ENCODE results near the gene KRTAP10-10. TPM values are rescaled to one million over a fixed set of nuclear protein-coding genes. Genes with fewer than 3 reads are reported as not detected.

Gene KRTAP10-10
- total and polyA plus RNA-seq, 9 of the 15 experiments (the other 6 are each of a cell fraction or from before 2014, with no cell fraction given): not detected

DNA sequence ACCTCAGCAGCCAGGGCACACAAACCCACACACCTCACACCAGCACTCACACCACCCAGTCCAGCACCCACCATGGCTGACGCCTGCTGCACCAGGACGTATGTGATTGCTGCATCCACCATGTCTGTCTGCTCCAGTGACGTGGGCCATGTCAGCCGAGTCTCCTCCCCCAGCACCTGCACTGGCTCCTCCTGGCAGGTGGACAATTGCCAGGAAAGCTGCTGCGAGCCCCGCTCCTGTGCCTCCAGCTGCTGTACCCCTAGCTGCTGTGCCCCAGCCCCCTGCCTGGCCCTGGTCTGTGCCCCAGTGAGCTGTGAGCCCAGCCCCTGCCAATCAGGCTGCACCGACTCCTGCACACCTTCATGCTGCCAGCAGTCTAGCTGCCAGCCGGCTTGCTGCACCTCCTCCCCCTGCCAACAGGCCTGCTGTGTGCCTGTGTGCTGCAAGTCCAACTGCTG lies 25.1 kb upstream of the KRTAP10-10 start, which contains the start of gene KRTAP10-8 (continued):
- TF ChIP-seq, protein P1, sequence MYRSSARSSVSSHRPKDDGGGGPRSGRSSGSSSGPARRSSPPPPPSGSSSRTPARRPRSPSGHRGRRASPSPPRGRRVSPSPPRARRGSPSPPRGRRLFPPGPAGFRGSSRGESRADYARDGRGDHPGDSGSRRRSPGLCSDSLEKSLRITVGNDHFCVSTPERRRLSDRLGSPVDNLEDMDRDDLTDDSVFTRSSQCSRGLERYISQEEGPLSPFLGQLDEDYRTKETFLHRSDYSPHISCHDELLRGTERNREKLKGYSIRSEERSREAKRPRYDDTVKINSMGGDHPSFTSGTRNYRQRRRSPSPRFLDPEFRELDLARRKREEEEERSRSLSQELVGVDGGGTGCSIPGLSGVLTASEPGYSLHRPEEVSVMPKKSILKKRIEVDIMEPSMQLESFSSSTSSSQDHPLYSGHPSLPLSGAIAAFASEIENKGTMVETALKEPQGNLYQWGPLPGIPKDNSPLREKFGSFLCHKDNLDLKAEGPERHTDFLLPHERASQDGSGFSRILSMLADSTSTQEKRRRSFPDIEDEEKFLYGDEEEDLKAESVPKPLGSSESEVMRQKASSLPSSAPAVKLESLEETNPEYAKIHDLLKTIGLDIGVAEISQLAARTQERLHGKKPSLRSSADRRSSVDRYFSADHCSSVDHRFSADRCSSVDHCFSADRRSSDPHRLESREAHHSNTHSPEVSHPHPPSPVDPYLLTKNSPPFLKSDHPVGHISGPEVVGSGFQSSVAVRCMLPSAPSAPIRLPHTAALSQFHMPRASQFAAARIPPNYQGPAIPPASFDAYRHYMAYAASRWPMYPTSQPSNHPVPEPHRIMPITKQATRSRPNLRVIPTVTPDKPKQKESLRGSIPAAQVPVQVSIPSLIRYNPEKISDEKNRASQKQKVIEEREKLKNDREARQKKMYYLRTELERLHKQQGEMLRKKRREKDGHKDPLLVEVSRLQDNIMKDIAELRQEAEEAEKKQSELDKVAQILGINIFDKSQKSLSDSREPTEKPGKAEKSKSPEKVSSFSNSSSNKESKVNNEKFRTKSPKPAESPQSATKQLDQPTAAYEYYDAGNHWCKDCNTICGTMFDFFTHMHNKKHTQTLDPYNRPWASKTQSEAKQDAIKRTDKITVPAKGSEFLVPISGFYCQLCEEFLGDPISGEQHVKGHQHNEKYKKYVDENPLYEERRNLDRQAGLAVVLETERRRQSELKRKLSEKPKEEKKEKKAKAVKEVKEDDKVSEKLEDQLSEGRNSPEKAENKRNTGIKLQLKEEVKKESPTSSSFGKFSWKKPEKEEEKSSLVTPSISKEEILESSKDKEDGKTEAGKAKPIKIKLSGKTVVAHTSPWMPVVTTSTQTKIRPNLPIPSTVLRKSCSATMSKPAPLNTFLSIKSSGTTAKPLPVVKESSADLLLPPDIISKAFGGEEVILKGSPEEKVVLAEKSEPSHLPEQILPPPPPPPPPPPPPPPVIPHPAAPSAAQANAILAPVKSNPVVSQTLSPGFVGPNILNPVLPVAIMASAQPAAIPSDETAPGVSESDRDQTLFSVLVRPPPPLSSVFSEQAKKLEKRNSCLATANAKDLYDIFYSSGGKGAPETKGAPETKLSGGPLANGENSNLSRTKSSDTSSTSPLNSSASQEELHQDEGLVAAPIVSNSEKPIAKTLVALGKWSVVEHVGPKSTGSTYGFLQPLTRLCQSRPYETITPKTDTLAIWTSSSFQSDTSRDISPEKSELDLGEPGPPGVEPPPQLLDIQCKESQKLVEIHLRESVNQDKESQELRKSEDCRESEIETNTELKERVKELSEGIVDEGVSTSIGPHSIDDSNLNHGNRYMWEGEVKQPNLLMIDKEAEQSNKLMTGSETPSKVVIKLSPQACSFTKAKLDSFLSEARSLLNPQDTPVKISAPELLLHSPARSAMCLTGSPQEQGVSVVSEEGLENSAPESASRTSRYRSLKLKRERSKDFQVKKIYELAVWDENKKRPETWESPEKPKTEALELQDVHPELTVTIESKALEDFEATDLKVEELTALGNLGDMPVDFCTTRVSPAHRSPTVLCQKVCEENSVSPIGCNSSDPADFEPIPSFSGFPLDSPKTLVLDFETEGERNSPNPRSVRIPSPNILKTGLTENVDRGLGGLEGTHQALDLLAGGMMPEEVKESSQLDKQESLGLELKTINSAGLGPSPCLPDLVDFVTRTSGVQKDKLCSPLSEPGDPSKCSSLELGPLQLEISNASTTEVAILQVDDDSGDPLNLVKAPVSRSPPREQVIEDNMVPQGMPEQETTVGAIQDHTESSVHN (IDR thresholded peaks at IDR 0.05; ENCODE audit: borderline replicate concordance in 1 of 2, low read depth in 1 of 2): no peak

Data from K562 (cell line).